SKM-1 treated with dmso at 0.1 percent for 144 hours (cell line): ENCODE data around the gene GHRL.

Experiments
- DNase-seq: peaks from one replicate; lab custom pipeline; 2025; ENCODE audit not compliant: unreplicated experiment; lab: John Stamatoyannopoulos, UW

Gene GHRL

DNA sequence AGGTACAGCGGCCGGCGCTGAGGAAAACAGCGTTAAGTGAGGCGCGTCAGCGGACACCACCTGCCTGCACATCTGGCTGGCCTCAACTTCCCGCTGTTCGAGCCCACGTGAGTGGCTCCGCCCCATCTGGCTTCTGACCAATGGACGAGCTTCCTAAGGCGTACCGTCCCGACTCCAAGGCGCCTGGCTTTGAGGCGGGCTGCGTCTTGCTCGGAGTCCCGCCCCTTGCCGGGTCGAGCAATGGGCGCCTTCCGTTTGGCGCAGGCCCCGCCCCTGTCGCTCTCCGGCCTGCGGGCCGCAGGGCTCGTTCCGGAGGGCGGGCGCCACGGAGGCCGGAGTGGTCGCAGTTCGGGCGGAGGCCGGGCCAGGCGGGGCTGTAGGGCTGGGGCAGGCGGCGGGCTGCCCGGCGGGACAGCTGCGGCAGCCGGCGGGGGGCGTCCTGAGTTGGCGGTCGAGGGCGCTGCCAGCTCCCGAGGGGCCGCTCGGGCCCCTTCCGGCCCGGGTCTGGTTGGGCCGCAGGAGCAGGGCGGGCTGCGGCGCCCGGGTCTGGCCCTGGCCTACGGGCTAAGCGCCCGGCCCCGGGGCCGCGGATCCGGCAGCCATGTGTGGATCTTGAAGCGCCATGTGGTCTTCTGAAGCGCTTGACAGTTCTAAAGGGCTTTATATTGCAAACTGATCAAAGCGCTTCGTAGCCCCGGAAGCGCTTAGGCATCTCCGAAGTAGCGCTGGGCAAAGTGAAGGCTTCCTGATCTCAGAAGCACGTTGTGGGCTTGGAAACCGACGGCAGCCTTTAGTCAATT, 44.4 kb downstream of the GHRL start, which contains the start of gene TATDN2:
Gene TATDN2 (plus strand): TSS at position 276 of the 800 bp plus-strand sequence. CDS start 742 bp downstream, outside the sequence.
- DNase-seq: peak; percentile 93

DNA sequence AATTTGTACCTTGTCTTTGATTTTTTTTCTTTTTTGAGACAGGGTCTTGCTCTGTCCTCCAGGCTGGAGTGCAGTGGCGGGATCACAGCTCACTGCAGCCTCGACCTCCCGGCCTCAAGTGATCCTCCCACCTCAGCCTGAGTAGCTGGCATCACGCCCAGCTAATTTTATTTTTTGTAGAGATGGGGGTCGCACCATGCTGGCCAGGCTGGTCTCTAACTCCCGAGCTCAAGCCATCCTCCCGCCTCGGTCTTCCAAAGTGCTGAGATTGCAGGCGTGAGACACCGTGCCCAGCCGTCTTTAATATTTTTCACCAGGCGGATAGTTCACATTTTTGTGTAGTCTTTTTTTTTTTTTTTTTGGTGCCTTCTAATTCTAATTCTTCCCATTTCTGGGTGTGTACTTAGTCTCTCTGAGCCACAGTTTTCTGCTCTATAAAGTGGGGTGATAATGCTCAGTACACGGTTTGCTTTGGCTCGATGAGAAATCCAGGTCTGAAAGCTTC, 45.0 kb downstream of the GHRL start:
- no peak for DNase-seq

DNA sequence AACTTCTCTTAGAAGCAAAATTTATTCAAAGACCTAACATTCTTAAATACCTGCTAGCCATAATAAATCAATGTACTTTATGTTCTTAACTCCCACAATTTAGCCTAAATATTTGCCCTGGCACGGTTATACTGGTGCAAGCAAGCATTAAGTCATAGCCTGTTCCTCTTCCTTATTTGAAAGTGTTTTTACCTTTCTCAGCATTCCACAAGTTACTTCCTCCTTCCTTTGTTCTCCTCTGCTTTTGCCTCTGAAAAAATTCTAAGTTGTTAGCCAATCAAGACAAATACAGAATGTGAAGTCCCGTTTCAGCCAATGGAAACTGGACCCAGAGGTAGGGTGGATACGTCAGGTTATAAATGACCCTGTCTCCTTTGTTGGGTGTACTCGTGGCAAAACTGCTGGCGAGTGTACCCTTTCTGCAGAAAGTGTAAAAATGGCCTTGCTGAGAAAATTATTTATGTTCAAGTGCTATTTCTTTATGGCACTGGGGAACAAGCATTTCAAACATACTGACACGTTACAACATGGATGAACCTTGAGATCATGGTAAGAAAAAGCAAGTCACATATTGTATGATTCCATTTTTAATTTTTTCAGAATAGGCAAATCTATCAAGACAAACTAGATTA, 47.5 kb downstream of the GHRL start:
- DNase-seq: peak; percentile 25

DNA sequence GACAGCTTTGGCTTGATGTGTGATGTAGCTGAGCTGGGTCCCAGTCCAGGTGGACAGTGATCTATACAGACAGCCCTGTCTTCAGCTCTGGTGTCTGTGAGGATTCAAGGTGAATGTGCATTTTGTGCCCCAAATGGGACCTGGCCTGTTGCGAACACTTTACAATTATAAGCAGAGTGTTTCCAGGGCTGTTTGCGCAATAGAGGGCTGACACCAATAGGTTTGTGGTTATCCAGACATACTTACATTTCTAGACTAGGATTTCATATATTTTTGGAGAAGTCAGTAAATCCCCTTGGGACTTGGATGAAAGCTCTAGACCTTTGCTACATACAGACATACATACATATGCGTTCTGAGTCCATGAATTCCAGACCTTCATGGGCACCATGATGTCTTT, 48.7 kb downstream of the GHRL start:
- no peak for DNase-seq

DNA sequence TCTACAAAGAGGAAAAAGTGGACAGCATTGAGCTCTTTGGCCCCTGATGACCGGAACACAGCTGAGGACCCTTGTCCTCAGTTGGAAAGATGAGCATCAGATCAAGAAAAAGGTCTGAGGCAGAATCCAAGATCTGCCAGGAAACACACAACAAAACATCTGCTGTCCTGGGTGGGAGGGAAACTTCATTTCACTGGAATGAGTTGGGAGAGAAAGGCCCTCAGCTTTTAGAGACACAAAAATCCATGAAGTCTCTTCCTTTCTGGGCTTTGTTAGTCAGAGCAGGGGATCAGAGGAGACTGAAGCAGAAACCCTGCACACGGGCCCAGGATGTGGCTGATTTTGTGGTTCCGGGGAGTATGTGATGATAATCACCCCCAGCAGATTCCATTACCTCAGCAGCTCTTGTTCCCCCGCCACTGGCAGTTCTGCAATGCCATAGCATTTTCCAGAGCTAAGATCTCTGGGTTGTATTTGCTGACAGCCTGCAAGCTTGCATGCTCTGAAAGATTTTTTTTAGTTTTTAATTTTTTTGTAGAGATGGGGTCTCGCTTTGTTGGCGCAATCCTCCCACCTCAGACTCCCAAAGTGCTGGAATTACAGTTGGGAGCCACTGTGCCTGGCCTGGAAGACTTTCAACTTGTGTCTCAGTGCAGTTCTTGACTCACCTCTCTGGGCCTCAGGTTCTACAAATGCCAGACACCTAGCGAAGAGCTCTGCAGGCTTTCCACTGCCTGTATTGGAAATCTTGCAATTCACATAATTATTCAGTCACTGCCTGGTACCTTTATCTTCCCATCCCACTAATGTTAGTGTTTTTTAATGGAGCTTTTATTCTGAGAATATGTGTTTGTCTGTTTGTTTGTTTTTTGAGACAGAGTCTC, 50.3 kb downstream of the GHRL start:
- DNase-seq: peak; percentile 62

DNA sequence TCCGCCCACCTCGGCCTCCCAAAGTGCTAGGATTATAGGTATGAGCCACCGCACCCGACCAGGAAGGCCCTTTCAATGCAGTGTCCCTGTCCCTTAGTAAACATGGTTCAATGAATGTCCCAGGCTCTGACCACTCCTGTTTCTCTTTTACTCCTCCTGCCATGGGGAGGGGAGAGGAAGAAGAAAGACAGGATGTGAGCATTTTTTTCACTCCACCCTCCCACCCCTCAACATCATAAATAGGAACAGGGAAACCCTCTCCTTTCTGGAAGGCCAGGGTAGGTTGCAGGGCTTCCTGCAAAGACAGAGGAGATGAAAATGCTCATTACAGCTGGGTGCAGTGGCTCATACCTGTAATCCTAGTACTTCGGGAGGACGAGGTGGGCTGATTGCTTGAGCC, 51.9 kb downstream of the GHRL start:
- DNase-seq: no peak

DNA sequence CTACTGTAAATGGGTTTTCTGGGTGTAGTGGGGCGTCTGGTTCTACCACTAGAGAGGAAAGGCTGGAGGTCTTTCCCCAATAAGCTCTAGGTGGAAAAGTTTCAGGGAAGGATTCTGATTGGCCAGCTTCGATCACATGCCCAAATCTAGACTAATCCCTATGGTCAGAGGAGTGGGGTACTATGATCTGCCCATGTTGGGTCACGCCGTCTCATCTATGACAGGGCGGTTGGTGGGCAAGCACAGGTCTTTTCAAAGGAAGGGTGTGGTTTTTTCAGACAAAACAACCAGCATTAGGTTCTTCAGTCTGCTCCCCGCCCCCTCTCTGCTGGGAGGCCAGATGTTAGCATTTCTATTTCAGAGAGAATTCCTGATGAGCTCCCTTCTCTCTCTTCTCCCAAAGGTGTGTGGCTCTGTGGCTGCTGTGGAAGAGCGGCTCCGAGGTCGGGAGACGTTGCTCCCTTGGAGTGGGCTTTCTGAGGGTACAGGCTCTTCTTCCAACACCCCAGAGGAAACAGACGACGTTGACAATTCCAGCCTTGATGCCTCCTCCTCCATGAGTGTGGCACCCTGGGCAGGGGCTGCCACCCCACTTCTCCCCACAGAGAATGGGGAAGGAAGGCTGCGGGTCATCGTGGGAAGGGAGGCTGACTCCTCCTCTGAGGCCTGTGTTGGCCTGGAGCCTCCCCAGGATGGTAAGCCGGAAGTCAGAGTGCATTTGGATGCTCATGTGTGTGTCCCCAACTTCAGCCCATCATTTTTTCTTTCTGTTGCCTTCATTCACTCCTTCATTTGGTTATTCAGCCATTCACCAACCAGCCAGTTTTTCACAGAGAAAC, 54.2 kb downstream of the GHRL start:
- DNase-seq: no peak
